Astrocyte of the hippocampus (primary cell): ENCODE results near the gene ARHGEF3.
A peak's percentile ranks its signal among the peaks of the same experiment; 100 is the strongest.
"Not testable (repeated sequence)": the region's sequence is repeated elsewhere in the genome, so short reads cannot be mapped to it uniquely, and the experiment has no call there.

Experiments used
- DNase-seq: peaks from one replicate; pipeline ENCODE4 v3.0.0; 2011; ENCODE audit warnings: low read depth, low spot score

ARHGEF3 gene

GRCh38 chr3:56737006-56737405, 64.7 kb downstream of the ARHGEF3 start:
- no peak for DNase-seq

GRCh38 chr3:56732109-56732508, 69.6 kb downstream of the ARHGEF3 start:
- DNase-seq: no peak

GRCh38 chr3:56725175-56725574, 76.6 kb downstream of the ARHGEF3 start:
- DNase-seq: peak; percentile 67

GRCh38 chr3:56724676-56725075, 77.1 kb downstream of the ARHGEF3 start:
- peak; percentile 35 for DNase-seq

- DNase-seq: no peak
These were observed 80.9 kb downstream of the ARHGEF3 start for GRCh38 chr3:56720849-56721248.

GRCh38 chr3:56718809-56719208, 82.9 kb downstream of the ARHGEF3 start:
- not testable (repeated sequence) for DNase-seq

GRCh38 chr3:56711344-56711743, 90.4 kb downstream of the ARHGEF3 start:
- no peak for DNase-seq

GRCh38 chr3:56707412-56707811, 94.3 kb downstream of the ARHGEF3 start:
- not testable (repeated sequence) for DNase-seq

- no peak for DNase-seq
These were observed 95.1 kb downstream of the ARHGEF3 start for GRCh38 chr3:56706629-56707028.

- DNase-seq: no peak
These were observed 97.0 kb downstream of the ARHGEF3 start for GRCh38 chr3:56704706-56705105.

GRCh38 chr3:56702490-56703315, 99.0 kb downstream of the ARHGEF3 start:
- DNase-seq: peak; percentile 83

GRCh38 chr3:56700151-56700550, 101.6 kb downstream of the ARHGEF3 start:
- no peak for DNase-seq

- DNase-seq: no peak
These were observed 106.7 kb downstream of the ARHGEF3 start for GRCh38 chr3:56694867-56695683.

GRCh38 chr3:56693750-56694149, 108.0 kb downstream of the ARHGEF3 start:
- DNase-seq: no peak

- DNase-seq: not testable (repeated sequence)
These were observed 109.0 kb downstream of the ARHGEF3 start for GRCh38 chr3:56692520-56693433.

- not testable (repeated sequence) for DNase-seq
These were observed 109.8 kb downstream of the ARHGEF3 start for GRCh38 chr3:56692001-56692365.

- DNase-seq: no peak
These were observed 110.4 kb downstream of the ARHGEF3 start for GRCh38 chr3:56691165-56692000.

- DNase-seq: no peak
These were observed 112.4 kb downstream of the ARHGEF3 start for GRCh38 chr3:56689303-56689702.

- DNase-seq: no peak
These were observed 113.6 kb downstream of the ARHGEF3 start for GRCh38 chr3:56688191-56688590.

GRCh38 chr3:56684029-56684428, 117.7 kb downstream of the ARHGEF3 start:
- no peak for DNase-seq
